Thyroid gland (tissue), 4 donors: ENCODE measurements around the gene LCN2. TPM values are rescaled to one million over a fixed set of nuclear protein-coding genes. Genes with fewer than 3 reads are reported as not detected.
A peak's percentile ranks its signal among the peaks of the same experiment; 100 is the strongest.

ENCODE experiments used
- DNase-seq, 2 donors: peaks; one replicate each; pipeline ENCODE4 v3.0.0-alpha.2; 2019
- H3K27ac ChIP-seq, 3 donors: fragments of 200-600 bp; sonication (generic); 1 replicate in 2 of 3; 2 replicates in 1 of 3; pipeline ENCODE4 v1.5.1; 2016 to 2019; ENCODE audit warnings: mild to moderate bottlenecking in 1 of 3, moderate library complexity in 1 of 3
- H3K27me3 ChIP-seq: fragments of 200-600 bp; sonication (generic); one replicate; pipeline ENCODE4 v1.5.1; 2019
- H3K36me3 ChIP-seq, 2 donors: fragments of 200-600 bp; sonication (generic); one replicate each; pipeline ENCODE4 v1.5.1; 2016 to 2019
- H3K4me1 ChIP-seq, 2 donors: fragments of 200-600 bp; sonication (generic); one replicate each; pipeline ENCODE4 v1.5.1; 2017 to 2019
- H3K4me3 ChIP-seq, 3 donors: fragments of 200-600 bp; sonication (generic); replicated peaks in 1 of 3; 1 replicate in 2 of 3; 2 replicates in 1 of 3; pipeline ENCODE4 v1.5.1; 2016; ENCODE audit warnings: mild to moderate bottlenecking in 1 of 3
- H3K9me3 ChIP-seq: fragments of 200-600 bp; sonication (generic); one replicate; pipeline ENCODE4 v1.5.1; 2017
- POLR2A ChIP-seq, 2 donors: fragments of 450-650 bp; IDR thresholded peaks; one replicate each; pipeline ENCODE4 v1.6.1; 2017; ENCODE audit warnings: antibody characterized with exemption in 2 of 2, mild to moderate bottlenecking in 2 of 2, moderate library complexity in 1 of 2
- WGBS, 2 donors: methylation state at CpG; one replicate each; pipeline ENCODE4 v1.1.5; 2017; 5-methylcytosine and 5-hydroxymethylcytosine counted together
- intact Hi-C: fragments of 100-400 bp; cut with DNase I; formaldehyde crosslinking; loops from one replicate; pipeline ENCODE4 v1.15.1; 2023
- total RNA-seq, 4 donors: library from RNA; depleted of rRNA; stranded (reverse); fragments of >200 nt; gene quantifications; one replicate each; pipeline ENCODE4 v1.2.3, GENCODE V29; 2016
- TF ChIP-seq, protein P1 (sequence below), 6 experiments: fragments of 200-600 bp in 3 of 6; fragments of 450-650 bp in 3 of 6; sonication (generic) in 3 of 6; IDR thresholded peaks; one replicate each; pipeline ENCODE4 v1.5.1; 2016 to 2019; ENCODE audit warnings: antibody characterized with exemption in 6 of 6, mild to moderate bottlenecking in 2 of 6, inconsistent platforms in 1 of 6, moderate library complexity in 1 of 6

The LCN2 gene
- total RNA-seq, 4 donors from 2014 or later, result 0.45 to 10.6 (median 2.5) TPM

GRCh38 chr9:128124873-128125579, 24.2 kb upstream of the LCN2 start:
- TF ChIP-seq, protein P1, sequence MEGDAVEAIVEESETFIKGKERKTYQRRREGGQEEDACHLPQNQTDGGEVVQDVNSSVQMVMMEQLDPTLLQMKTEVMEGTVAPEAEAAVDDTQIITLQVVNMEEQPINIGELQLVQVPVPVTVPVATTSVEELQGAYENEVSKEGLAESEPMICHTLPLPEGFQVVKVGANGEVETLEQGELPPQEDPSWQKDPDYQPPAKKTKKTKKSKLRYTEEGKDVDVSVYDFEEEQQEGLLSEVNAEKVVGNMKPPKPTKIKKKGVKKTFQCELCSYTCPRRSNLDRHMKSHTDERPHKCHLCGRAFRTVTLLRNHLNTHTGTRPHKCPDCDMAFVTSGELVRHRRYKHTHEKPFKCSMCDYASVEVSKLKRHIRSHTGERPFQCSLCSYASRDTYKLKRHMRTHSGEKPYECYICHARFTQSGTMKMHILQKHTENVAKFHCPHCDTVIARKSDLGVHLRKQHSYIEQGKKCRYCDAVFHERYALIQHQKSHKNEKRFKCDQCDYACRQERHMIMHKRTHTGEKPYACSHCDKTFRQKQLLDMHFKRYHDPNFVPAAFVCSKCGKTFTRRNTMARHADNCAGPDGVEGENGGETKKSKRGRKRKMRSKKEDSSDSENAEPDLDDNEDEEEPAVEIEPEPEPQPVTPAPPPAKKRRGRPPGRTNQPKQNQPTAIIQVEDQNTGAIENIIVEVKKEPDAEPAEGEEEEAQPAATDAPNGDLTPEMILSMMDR (IDR thresholded peaks at IDR 0.05), result peak in 2 of 6 experiments; percentile 26 to 48
- TF ChIP-seq POLR2A (IDR thresholded peaks at IDR 0.05), result no peak
- no peaks in the 10 kb centered on the region for H3K27me3 ChIP-seq
- no peak overlapping the region for H3K27ac ChIP-seq
- no peaks in the 10 kb centered on the region for H3K9me3 ChIP-seq
- DNase-seq, result peak; percentile 50 to 51
- intact Hi-C loops, result no loop called here
- WGBS, 2 donors, result 76 to 81% methylated on average over 14 to 16 of the region's 16 CpGs
- peaks cover 29 to 31% of the 10 kb centered on the region in 2 donors for H3K36me3 ChIP-seq
- no peak overlapping the region for H3K4me3 ChIP-seq
- peaks cover 22 to 25% of the 10 kb centered on the region in 2 donors for H3K4me1 ChIP-seq

DNA sequence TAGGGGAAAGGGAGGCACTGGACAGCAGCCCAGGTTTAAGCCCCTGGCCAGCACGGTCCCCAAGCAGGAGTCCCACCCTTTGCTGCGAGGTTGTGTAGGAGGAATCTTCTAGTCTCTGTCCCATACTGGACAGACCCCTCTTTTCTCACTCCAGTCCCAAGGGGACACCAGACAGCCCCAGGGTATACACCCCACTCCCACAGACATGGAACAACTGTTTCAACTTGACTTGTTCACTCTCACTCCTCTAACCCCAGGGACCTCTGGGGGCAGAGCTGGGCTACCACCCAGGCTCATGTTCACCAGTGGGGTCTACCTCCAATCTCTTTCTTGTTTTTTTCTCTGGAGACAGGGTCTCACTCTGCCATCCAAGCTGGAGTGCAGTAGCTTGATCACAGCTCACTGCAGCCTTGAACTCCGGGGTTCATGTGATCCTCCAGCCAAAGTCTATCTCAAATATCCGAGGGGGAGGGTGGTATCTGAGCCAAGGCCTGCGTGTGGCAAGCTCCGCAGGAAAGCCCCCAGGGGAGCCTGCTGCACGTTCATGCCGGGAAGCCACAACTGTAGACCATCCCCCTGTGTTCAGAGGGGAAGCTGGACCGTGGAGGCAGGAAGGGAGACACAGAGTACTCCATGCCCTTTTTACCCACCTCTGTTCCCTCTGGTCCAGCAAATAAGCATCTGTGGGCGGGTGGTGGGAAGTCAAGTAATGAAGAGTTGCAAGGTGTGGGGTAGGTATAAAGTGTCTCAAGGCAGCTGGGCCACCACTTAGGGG, 23.5 kb upstream of the LCN2 start:
- intact Hi-C loops, result no loop called here
- no peak for DNase-seq
- no peak for TF ChIP-seq POLR2A (IDR thresholded peaks at IDR 0.05)
- TF ChIP-seq, protein P1 (IDR thresholded peaks at IDR 0.05), result no peak
- Histone ChIP-seq H3K9me3 (no peaks in the 10 kb centered on the region), H3K4me3 (no peak overlapping the region), H3K36me3 (peaks cover 25 to 29% of the 10 kb centered on the region in 2 donors), H3K27me3 (no peaks in the 10 kb centered on the region), H3K4me1 (peaks cover 22 to 25% of the 10 kb centered on the region in 2 donors), H3K27ac (no peak overlapping the region)
- WGBS, 2 donors, result 48 to 63% methylated on average over 10 of the region's 10 CpGs

GRCh38 chr9:128127568-128127989, 21.7 kb upstream of the LCN2 start, which contains the start of gene PTGES2:
PTGES2 (minus strand) TSS chr9:128127729; CDS start chr9:128127717, 12 bp downstream.
- Histone ChIP-seq H3K9me3 (no peaks in the 10 kb centered on the region), H3K36me3 (peaks cover 10 to 17% of the 10 kb centered on the region in 2 donors), H3K4me1 (peaks cover 22 to 25% of the 10 kb centered on the region in 2 donors), H3K4me3 (peak within 1 kb of the TSS; percentile 73 to 97 (median 87)), H3K27ac (peak within 1 kb of the TSS; percentile 89 to 98 (median 97)), H3K27me3 (no peaks in the 10 kb centered on the region)
- intact Hi-C loops, result no loop called here
- peak; percentile 77 to 88 for DNase-seq
- TF ChIP-seq POLR2A (IDR thresholded peaks at IDR 0.05), result peak in 1 of 2 donors; percentile 63
- TF ChIP-seq, protein P1 (IDR thresholded peaks at IDR 0.05), result no peak
- WGBS, 2 donors, result 0 to 5% methylated on average over 2 to 4 of the region's 56 CpGs

- Histone ChIP-seq H3K4me1 (peaks cover 22 to 25% of the 10 kb centered on the region in 2 donors), H3K9me3 (no peaks in the 10 kb centered on the region), H3K27ac (peak overlapping the region; percentile 89 to 98 (median 97)), H3K36me3 (peaks cover 5 to 11% of the 10 kb centered on the region in 2 donors), H3K27me3 (no peaks in the 10 kb centered on the region), H3K4me3 (peak overlapping the region; percentile 73 to 97 (median 87))
- intact Hi-C loops, result no loop called here
- WGBS, 2 donors, result 0 to 1% methylated on average over 33 to 46 of the region's 82 CpGs
- peak; percentile 81 to 82 for DNase-seq
- TF ChIP-seq, protein P1 (IDR thresholded peaks at IDR 0.05), result no peak
- peak in 1 of 2 donors; percentile 50 for TF ChIP-seq POLR2A (IDR thresholded peaks at IDR 0.05)
Measured at GRCh38 chr9:128127990-128128835, 21.0 kb upstream of the LCN2 start.
